HT-29 (cell line): ENCODE data around the gene NCK2. TPM values are rescaled to one million over a fixed set of nuclear protein-coding genes. Genes with fewer than 3 reads are reported as not detected.

Experiments used
- DNase-seq: peaks from one replicate; pipeline ENCODE4 v3.0.0-alpha.2; 2015; ENCODE audit warnings: low spot score
- total RNA-seq: library from RNA; depleted of rRNA; stranded (reverse); fragments of >200 nt; shearing (Covaris generic); gene quantifications from 2 replicates; pipeline ENCODE4 v1.2.3, GENCODE V29; 2014

Gene NCK2
- total RNA-seq, 1 experiment from 2014 or later, result 31.2 TPM

GRCh38 chr2:105870062-105870461 is 125.3 kb downstream of the NCK2 start:
- DNase-seq, result no peak

GRCh38 chr2:105870858-105871257 is 126.1 kb downstream of the NCK2 start:
- no peak for DNase-seq

- DNase-seq, result no peak
Measured at GRCh38 chr2:105872142-105872728, 127.5 kb downstream of the NCK2 start.

- no peak for DNase-seq
Measured at GRCh38 chr2:105872830-105873229, 128.1 kb downstream of the NCK2 start.

GRCh38 chr2:105873281-105873680 is 128.6 kb downstream of the NCK2 start:
- no peak for DNase-seq

GRCh38 chr2:105873721-105874120 is 129.0 kb downstream of the NCK2 start:
- DNase-seq, result no peak

GRCh38 chr2:105874466-105874865 is 129.8 kb downstream of the NCK2 start:
- no peak for DNase-seq

- DNase-seq, result no peak
Measured at GRCh38 chr2:105875241-105875640, 130.5 kb downstream of the NCK2 start.

- DNase-seq, result no peak
Measured at GRCh38 chr2:105876191-105876590, 131.5 kb downstream of the NCK2 start.

GRCh38 chr2:105877945-105878344 is 133.2 kb downstream of the NCK2 start:
- DNase-seq, result peak; percentile 16

- no peak for DNase-seq
Measured at GRCh38 chr2:105879106-105879802, 134.5 kb downstream of the NCK2 start.

GRCh38 chr2:105879803-105880300 is 135.1 kb downstream of the NCK2 start:
- DNase-seq, result no peak

GRCh38 chr2:105880637-105881036 is 135.9 kb downstream of the NCK2 start:
- DNase-seq, result no peak

- no peak for DNase-seq
Measured at GRCh38 chr2:105881286-105882136, 136.8 kb downstream of the NCK2 start.

- no peak for DNase-seq
Measured at GRCh38 chr2:105882341-105882740, 137.6 kb downstream of the NCK2 start.

- no peak for DNase-seq
Measured at GRCh38 chr2:105882920-105883435, 138.3 kb downstream of the NCK2 start.

- no peak for DNase-seq
Measured at GRCh38 chr2:105883911-105884694, 139.4 kb downstream of the NCK2 start.

GRCh38 chr2:105885456-105885855 is 140.7 kb downstream of the NCK2 start:
- DNase-seq, result no peak

GRCh38 chr2:105886029-105886454 is 141.3 kb downstream of the NCK2 start:
- DNase-seq, result no peak

- no peak for DNase-seq
Measured at GRCh38 chr2:105886687-105887086, 142.0 kb downstream of the NCK2 start.

- no peak for DNase-seq
Measured at GRCh38 chr2:105887256-105887655, 142.5 kb downstream of the NCK2 start.
